ENCODE data around the gene STOX2. TPM values are rescaled to one million over a fixed set of nuclear protein-coding genes. Genes with fewer than 3 reads are reported as not detected.

The STOX2 gene, protein sequence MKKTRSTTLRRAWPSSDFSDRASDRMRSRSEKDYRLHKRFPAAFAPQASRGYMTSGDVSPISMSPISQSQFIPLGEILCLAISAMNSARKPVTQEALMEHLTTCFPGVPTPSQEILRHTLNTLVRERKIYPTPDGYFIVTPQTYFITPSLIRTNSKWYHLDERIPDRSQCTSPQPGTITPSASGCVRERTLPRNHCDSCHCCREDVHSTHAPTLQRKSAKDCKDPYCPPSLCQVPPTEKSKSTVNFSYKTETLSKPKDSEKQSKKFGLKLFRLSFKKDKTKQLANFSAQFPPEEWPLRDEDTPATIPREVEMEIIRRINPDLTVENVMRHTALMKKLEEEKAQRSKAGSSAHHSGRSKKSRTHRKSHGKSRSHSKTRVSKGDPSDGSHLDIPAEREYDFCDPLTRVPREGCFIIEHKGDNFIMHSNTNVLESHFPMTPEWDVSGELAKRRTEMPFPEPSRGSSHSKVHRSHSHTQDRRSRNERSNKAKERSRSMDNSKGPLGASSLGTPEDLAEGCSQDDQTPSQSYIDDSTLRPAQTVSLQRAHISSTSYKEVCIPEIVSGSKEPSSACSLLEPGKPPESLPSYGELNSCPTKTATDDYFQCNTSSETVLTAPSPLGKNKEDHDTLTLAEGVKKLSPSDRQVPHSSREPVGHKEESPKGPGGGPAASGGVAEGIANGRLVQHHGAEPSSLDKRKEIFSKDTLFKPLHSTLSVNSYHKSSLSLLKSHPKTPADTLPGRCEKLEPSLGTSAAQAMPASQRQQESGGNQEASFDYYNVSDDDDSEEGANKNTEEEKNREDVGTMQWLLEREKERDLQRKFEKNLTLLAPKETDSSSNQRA (N-terminal part only)
- total RNA-seq (10 to 100 TPM in 3 of 5 donors, 1 to 10 TPM in 1, under 1 TPM in 1; 0.29 to 55.8 (median 18.7) TPM), polyA plus RNA-seq (1 to 10 TPM in 2 of 3 donors, under 1 TPM in 1; 1.00 to 3.4 (median 2.1) TPM)
- long read RNA-seq, donor 1, result 0 reads
- long read RNA-seq, donor 2, full-length matches to known transcripts, result 1 of 1 reads
- long read RNA-seq, donor 2, partial matches to known transcripts, result 0 of 1 reads
- long read RNA-seq, donor 2, other reads (novel, unspliced or antisense), result 0 of 1 reads
- long read RNA-seq, donor 3, result 0 reads
- long read RNA-seq, donor 4, result 0 reads
- long read RNA-seq, donor 5, full-length matches to known transcripts, result 1 of 1 reads
- long read RNA-seq, donor 5, partial matches to known transcripts, result 0 of 1 reads
- long read RNA-seq, donor 5, other reads (novel, unspliced or antisense), result 0 of 1 reads
- long read RNA-seq, donor 6, result 0 reads
- long read RNA-seq, donor 7, result 0 reads
- long read RNA-seq, donor 8, full-length matches to known transcripts, result 2 of 2 reads
- long read RNA-seq, donor 8, partial matches to known transcripts, result 0 of 2 reads
- long read RNA-seq, donor 8, other reads (novel, unspliced or antisense), result 0 of 2 reads
- long read RNA-seq, donor 9, result 0 reads
- long read RNA-seq, donor 10, result 0 reads

- intact Hi-C loops (cut with DNase I; ENCODE audit: low total_unique reads), result no loop called here
- WGBS, 5 donors, result 1 to 3% (median 2%) methylated on average over 30 to 45 of the region's 45 CpGs
- H3K27ac ChIP-seq, result peak within 1 kb of the TSS; percentile 71 to 83 (median 82)
Observed at GRCh38 chr4:183905081-183905592, at the start of gene STOX2. STOX2 (plus strand) TSS chr4:183905307; CDS start chr4:183906791, 1,484 bp downstream.

GRCh38 chr4:183855323-183856190, 49.5 kb upstream of the STOX2 start:
- TF ChIP-seq POLR2AphosphoS5 (IDR thresholded peaks at IDR 0.05) (no peak), POLR2A (IDR thresholded peaks at IDR 0.05) (no peak), EP300 (IDR thresholded peaks at IDR 0.05) (no peak)
- TF ChIP-seq, protein P1, sequence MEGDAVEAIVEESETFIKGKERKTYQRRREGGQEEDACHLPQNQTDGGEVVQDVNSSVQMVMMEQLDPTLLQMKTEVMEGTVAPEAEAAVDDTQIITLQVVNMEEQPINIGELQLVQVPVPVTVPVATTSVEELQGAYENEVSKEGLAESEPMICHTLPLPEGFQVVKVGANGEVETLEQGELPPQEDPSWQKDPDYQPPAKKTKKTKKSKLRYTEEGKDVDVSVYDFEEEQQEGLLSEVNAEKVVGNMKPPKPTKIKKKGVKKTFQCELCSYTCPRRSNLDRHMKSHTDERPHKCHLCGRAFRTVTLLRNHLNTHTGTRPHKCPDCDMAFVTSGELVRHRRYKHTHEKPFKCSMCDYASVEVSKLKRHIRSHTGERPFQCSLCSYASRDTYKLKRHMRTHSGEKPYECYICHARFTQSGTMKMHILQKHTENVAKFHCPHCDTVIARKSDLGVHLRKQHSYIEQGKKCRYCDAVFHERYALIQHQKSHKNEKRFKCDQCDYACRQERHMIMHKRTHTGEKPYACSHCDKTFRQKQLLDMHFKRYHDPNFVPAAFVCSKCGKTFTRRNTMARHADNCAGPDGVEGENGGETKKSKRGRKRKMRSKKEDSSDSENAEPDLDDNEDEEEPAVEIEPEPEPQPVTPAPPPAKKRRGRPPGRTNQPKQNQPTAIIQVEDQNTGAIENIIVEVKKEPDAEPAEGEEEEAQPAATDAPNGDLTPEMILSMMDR (IDR thresholded peaks at IDR 0.05), result no peak
- H3K4me1 ChIP-seq, result peaks cover 0 to 9% (median 3%) of the 10 kb centered on the region in 4 donors
- intact Hi-C loops (cut with DNase I; ENCODE audit: low total_unique reads), result no loop called here
- no peak overlapping the region for H3K27ac ChIP-seq
- no peaks in the 10 kb centered on the region for H3K9me3 ChIP-seq
- 77 to 89% (median 84%) methylated on average over 14 of the region's 14 CpGs for WGBS, 5 donors
- no peaks in the 10 kb centered on the region for H3K36me3 ChIP-seq
- no peaks in the 10 kb centered on the region for H3K27me3 ChIP-seq
- no peak for DNase-seq
- no peak overlapping the region for H3K4me3 ChIP-seq

More at GRCh38 chr4:183905081-183905592, at the start of gene STOX2:
- peak; percentile 88 to 90 for DNase-seq
- peaks cover 0 to 2% (median under 1%) of the 10 kb centered on the region in 4 donors for H3K9me3 ChIP-seq
- peaks cover 0 to 28% (median 11%) of the 10 kb centered on the region in 3 donors for H3K27me3 ChIP-seq
- no peaks in the 10 kb centered on the region for H3K36me3 ChIP-seq
- H3K4me1 ChIP-seq, result peaks cover 9 to 43% (median 33%) of the 10 kb centered on the region in 4 donors
- TF ChIP-seq EP300 (IDR thresholded peaks at IDR 0.05) (no peak), POLR2A (IDR thresholded peaks at IDR 0.05) (peak in 1 of 4 donors; percentile 52), POLR2AphosphoS5 (IDR thresholded peaks at IDR 0.05) (peak; percentile 76 to 84 (median 77))
- TF ChIP-seq, protein P1 (IDR thresholded peaks at IDR 0.05), result no peak
- H3K4me3 ChIP-seq, result peak within 1 kb of the TSS; percentile 68 to 87 (median 80)

DNA sequence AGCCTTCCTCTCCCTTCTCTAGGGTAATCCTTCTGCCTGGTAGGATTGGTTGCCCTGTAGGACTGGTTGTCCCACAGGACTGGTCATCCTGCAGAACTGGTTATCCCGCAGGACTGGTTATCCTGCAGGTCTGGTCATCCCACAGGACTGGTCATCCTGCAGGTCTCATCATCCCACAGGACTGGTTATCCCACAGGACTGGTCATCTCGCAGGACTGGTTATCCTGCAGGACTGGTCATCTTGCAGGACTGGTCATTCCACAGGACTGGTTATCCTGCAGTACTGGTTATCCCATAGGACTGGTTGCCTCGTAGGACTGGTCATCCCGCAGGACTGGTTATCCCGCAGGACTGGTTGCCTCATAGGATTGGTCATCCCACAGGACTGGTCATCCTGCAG, 48.1 kb upstream of the STOX2 start:
- no peak for DNase-seq
- H3K9me3 ChIP-seq, result no peaks in the 10 kb centered on the region
- TF ChIP-seq POLR2A (IDR thresholded peaks at IDR 0.05) (no peak), POLR2AphosphoS5 (IDR thresholded peaks at IDR 0.05) (no peak), EP300 (IDR thresholded peaks at IDR 0.05) (no peak)
- TF ChIP-seq, protein P1 (IDR thresholded peaks at IDR 0.05), result no peak
- H3K27me3 ChIP-seq, result no peaks in the 10 kb centered on the region
- no peak overlapping the region for H3K4me3 ChIP-seq
- intact Hi-C loops (cut with DNase I; ENCODE audit: low total_unique reads), result no loop called here
- no peak overlapping the region for H3K27ac ChIP-seq
- no peaks in the 10 kb centered on the region for H3K36me3 ChIP-seq
- WGBS, 5 donors, result 51 to 95% (median 89%) methylated on average over 5 of the region's 5 CpGs
- H3K4me1 ChIP-seq, result peaks cover 0 to 12% (median 6%) of the 10 kb centered on the region in 4 donors
